ENCODE data around the gene SUMF2. TPM values are rescaled to one million over a fixed set of nuclear protein-coding genes. Genes with fewer than 3 reads are reported as not detected.
"Not testable (repeated sequence)": the region's sequence is repeated elsewhere in the genome, so short reads cannot be mapped to it uniquely, and the experiment has no call there.

SUMF2 gene
- total RNA-seq (2014; rRNA removed; shearing (Covaris generic)): 145 and 152 TPM in 2 replicates

- in situ Hi-C loops (cut with HindIII; ENCODE audit: low sequenced_read_pairs): no loop called here
- DNase-seq (ENCODE audit: low spot score): peak; percentile 90
These were observed at the start of gene SUMF2 for GRCh38 chr7:56063882-56064625. SUMF2 (plus strand) TSS chr7:56064286; CDS start chr7:56064312, 26 bp downstream.

DNA sequence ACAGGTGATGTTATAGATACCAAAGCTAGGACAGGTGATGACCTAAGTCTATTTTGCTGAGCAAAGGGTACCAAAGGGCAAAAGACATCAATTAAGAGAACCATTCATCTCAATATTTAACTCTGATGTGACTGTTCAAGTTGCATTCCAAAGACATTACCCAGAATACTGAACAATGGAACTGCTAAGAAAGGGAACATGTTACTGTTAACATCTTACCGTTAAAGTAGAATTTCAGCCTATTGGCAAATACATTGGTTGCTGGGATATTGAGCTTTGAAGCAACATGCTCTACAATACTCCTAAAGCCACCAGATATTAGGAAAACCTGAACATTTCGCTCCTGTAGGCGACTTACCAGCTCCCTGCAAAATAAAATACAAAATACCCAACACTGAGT lies 47.1 kb upstream of the SUMF2 start:
- in situ Hi-C loops (cut with HindIII; ENCODE audit: low sequenced_read_pairs): not testable (repeated sequence)

GRCh38 chr7:56019501-56019900 lies 44.6 kb upstream of the SUMF2 start:
- in situ Hi-C loops (cut with HindIII; ENCODE audit: low sequenced_read_pairs): no loop called here
- no peak for DNase-seq (ENCODE audit: low spot score)

More for the DNA sequence above, 47.1 kb upstream of the SUMF2 start:
- not testable (repeated sequence) for DNase-seq (ENCODE audit: low spot score)

- DNase-seq (ENCODE audit: low spot score): no peak
- in situ Hi-C loops (cut with HindIII; ENCODE audit: low sequenced_read_pairs): no loop called here
These were observed 40.6 kb upstream of the SUMF2 start for GRCh38 chr7:56023500-56023899.

DNA sequence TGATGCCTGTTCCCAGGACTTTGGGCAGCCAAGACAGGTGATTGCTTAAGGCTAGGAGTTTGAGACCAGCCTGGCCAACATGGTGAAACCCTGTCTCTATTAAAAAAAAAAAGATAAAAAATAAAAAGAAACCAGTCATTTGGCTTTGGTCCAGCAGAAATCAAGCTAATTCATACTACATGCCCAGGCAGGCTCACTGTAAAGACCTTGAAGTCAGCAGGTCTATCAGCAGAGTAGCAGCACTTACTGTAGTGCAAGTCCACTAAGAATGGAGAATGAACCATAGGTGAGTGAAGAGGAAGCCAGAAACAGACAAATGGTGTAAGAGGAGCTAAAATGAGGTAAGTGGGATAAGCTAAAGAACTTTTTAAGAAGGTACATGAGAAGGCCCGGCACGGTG lies 37.5 kb upstream of the SUMF2 start:
- DNase-seq (ENCODE audit: low spot score): no peak
- in situ Hi-C loops (cut with HindIII; ENCODE audit: low sequenced_read_pairs): no loop called here

DNA sequence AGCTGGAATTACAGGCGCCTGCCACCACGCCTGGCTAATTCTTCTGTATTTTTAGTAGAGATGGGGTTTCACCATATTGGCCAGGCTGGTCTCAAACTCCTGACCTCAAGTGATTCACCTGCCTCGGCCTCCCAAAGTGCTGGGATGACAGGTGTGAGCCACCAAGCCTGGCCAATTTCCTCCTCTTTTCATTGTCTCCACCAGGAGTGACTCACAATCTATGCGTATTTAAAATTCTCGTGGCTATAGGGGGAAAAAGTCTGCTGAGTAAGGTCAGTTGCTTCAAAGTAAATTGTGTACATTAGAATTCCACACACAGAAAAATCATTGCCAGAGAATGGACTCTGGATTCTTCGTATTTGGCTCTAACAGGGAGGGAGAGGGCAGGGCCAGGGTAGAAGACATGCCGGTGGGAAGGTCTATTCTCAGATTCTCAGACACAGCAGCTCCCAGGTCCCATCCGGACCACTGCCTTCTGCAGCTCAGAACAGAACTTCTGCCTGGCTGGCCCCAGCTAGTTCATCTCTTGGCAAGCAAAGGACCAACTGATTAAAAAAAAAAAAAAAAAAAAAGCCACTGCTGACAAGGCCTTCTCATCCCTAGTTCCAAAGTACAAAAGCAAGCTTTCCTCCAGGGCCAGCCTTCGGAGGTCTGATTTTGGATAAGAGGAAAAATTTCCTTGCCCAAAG lies 35.0 kb upstream of the SUMF2 start:
- no peak for DNase-seq (ENCODE audit: low spot score)

GRCh38 chr7:56030340-56030739 lies 33.7 kb upstream of the SUMF2 start:
- DNase-seq (ENCODE audit: low spot score): no peak
- in situ Hi-C loops (cut with HindIII; ENCODE audit: low sequenced_read_pairs): no loop called here

More for the DNA sequence above, 35.0 kb upstream of the SUMF2 start:
- in situ Hi-C loops (cut with HindIII; ENCODE audit: low sequenced_read_pairs): no loop called here

GRCh38 chr7:56031556-56031955 lies 32.5 kb upstream of the SUMF2 start:
- in situ Hi-C loops (cut with HindIII; ENCODE audit: low sequenced_read_pairs); DNase-seq (ENCODE audit: low spot score): not testable (repeated sequence)

DNA sequence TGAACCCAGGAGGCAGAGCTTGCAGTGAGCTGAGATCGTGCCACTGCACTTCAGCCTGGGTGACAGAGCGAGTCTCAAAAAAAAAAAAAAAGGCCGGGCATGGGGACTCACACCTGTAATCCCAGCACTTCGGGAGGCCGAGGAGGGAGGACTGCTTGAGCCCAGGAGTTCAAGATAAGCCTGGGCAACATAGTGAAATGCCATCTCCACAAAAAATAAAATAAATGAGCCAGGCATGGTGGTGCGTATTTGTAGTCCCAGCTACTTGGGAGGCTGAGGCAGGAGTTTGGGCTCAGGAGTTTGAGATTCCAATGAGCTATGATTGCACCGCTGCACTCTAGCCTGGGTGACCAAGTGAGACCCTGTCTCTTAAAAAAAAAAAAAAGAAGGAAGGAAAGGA lies 31.5 kb upstream of the SUMF2 start:
- in situ Hi-C loops (cut with HindIII; ENCODE audit: low sequenced_read_pairs); DNase-seq (ENCODE audit: low spot score): not testable (repeated sequence)

GRCh38 chr7:56033671-56034432 lies 30.2 kb upstream of the SUMF2 start:
- in situ Hi-C loops (cut with HindIII; ENCODE audit: low sequenced_read_pairs): no loop called here
- DNase-seq (ENCODE audit: low spot score): peak; percentile 80

- DNase-seq (ENCODE audit: low spot score): no peak
- in situ Hi-C loops (cut with HindIII; ENCODE audit: low sequenced_read_pairs): no loop called here
These were observed 23.4 kb upstream of the SUMF2 start for GRCh38 chr7:56040730-56041129.

DNA sequence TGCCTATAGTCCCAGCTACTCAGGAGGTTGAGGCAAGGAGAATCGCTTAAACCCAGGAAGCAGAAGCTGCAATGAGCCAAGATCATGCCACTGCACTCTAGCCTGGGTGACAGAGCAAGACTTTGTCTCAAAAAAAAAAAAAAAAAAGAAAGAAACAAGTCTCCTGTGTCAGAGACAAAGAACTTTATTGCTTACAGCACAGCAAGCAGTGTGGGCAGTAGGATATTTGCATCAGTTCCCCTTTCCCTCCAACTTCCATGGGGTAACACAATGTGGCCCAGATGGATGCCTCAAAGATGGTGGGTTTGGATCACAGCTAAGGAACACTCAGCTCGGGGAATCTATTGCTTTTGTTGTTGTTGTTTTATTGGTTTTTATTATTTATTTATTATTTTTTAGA lies 18.3 kb upstream of the SUMF2 start:
- in situ Hi-C loops (cut with HindIII; ENCODE audit: low sequenced_read_pairs); DNase-seq (ENCODE audit: low spot score): not testable (repeated sequence)

- in situ Hi-C loops (cut with HindIII; ENCODE audit: low sequenced_read_pairs): no loop called here
- no peak for DNase-seq (ENCODE audit: low spot score)
These were observed 17.2 kb upstream of the SUMF2 start for GRCh38 chr7:56046721-56047445.

DNA sequence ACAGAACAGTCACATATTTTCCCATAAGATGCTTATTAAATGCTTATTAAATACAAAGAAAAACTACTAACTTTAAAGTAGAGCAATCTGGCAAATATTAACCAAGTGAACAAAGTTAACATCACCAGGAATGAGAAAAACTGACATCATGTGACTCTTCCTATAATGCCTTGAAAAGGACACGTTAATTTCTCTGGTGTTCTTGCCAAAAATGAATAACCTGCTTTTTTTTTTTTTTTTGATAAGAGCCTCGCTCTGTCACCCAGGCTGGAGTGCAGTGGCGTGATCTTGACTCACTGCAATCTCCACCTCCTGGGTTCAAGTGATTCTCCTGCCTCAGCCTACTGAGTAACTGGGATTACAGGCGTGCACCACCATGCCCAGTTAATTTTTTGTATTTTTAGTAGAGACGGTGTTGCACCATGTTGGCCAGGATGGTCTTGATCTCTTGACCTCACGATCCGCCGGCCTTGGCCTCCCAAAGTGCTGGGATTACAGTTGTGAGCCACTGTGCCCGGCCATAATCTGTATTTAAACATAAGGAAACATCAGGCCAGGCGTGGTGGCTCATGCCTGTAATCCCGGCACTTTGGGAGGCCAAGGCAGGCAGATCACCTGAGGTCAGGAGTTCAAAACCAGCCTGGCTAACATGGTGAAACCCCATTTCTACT lies 16.5 kb upstream of the SUMF2 start:
- in situ Hi-C loops (cut with HindIII; ENCODE audit: low sequenced_read_pairs); DNase-seq (ENCODE audit: low spot score): not testable (repeated sequence)

DNA sequence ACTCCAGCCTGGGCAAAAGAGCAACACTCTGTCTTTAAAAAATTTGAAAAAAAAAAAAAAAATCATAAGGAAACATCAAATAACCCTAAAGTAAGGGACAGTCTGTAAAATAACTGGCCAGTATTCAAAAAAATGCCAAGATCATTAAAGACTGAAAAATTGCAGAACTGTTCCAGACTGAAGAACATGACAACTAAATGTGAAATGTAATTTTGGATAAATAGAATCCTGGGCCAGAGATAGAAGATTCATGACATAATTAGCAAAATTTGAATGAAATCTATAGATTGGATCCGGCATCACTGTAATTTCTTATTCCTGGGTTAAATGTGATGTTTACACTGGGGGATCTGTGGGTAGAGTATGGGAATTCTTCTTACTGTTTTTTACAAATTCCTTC lies 15.8 kb upstream of the SUMF2 start:
- DNase-seq (ENCODE audit: low spot score): no peak
- in situ Hi-C loops (cut with HindIII; ENCODE audit: low sequenced_read_pairs): no loop called here

DNA sequence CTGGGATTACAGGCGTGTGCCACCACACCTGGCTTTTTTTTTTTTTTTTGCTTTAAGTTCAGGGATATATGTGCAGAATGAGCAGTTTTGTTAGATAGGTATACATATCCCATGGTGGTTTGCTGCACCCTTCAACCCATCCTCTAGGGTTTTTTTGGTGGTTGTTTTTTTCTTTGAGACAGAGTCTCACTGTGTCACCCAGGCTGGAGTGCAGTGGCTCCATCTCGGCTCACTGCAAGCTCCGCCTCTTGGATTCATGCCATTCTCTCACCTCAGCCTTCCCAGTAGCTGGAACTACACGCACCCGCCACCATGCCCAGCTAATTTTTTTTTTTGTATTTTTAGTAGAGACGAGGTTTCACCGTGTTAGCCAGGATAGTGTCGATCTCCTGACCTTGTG lies 15.3 kb upstream of the SUMF2 start:
- in situ Hi-C loops (cut with HindIII; ENCODE audit: low sequenced_read_pairs); DNase-seq (ENCODE audit: low spot score): not testable (repeated sequence)

- no peak for DNase-seq (ENCODE audit: low spot score)
- in situ Hi-C loops (cut with HindIII; ENCODE audit: low sequenced_read_pairs): no loop called here
These were observed 13.1 kb upstream of the SUMF2 start for GRCh38 chr7:56051053-56051338.

- peak; percentile 97 for DNase-seq (ENCODE audit: low spot score)
- in situ Hi-C loops (cut with HindIII; ENCODE audit: low sequenced_read_pairs): no loop called here
These were observed 12.5 kb upstream of the SUMF2 start, which contains the start of the genes CCT6A and PSPH for GRCh38 chr7:56051339-56052191. CCT6A (plus strand) TSS chr7:56051765; CDS start chr7:56051849, 84 bp downstream. PSPH (minus strand) TSS chr7:56051444; CDS start chr7:56021212, 30,232 bp downstream.

Data from G401 (cell line).